K562 (cell line): ENCODE results near the gene ANKRD2. TPM values are rescaled to one million over a fixed set of nuclear protein-coding genes. Genes with fewer than 3 reads are reported as not detected.

Source experiments
- ATF1 ChIP-seq, 2 experiments: fragments of 450-650 bp in 1 of 2; IDR thresholded peaks; 2 replicates each; pipeline ENCODE4 v1.6.1; 2016; ENCODE audit warnings: missing compliant biosample characterization in 1 of 2, missing genetic modification characterization in 1 of 2
- C11orf30 ChIP-seq: fragments of 450-650 bp; IDR thresholded peaks from 2 replicates; pipeline ENCODE4 v1.6.1; 2016; ENCODE audit warnings: low read depth, mild to moderate bottlenecking
- DPF2 ChIP-seq: fragments of 450-650 bp; IDR thresholded peaks from 2 replicates; pipeline ENCODE4 v1.6.1; 2016
- GTF2A2 ChIP-seq: IDR thresholded peaks from 2 replicates; pipeline ENCODE4 v1.6.1; 2016; ENCODE audit warnings: mild to moderate bottlenecking, missing genetic modification characterization, missing compliant biosample characterization
- HDAC1 ChIP-seq, 2 experiments: fragments of 450-650 bp; IDR thresholded peaks; 2 replicates each; pipeline ENCODE4 v1.6.1; 2016 to 2017; ENCODE audit warnings: inconsistent platforms in 1 of 2, mild to moderate bottlenecking in 1 of 2, moderate library complexity in 1 of 2
- HDAC8 ChIP-seq: fragments of 450-650 bp; IDR thresholded peaks from 2 replicates; pipeline ENCODE4 v1.6.1; 2016; ENCODE audit warnings: mild to moderate bottlenecking, missing genetic modification characterization, moderate library complexity, missing compliant biosample characterization
- KAT7 ChIP-seq: sonication (generic); formaldehyde crosslinking; IDR thresholded peaks from 2 replicates; pipeline ENCODE4 v1.8.0; 2022; ENCODE audit warnings: missing genetic modification reagents, mild to moderate bottlenecking, borderline replicate concordance
- MAFF ChIP-seq: IDR thresholded peaks from 2 replicates; pipeline ENCODE4 v1.6.1; 2012; ENCODE audit warnings: low read length, improper control_type of control experiment
- MCM5 ChIP-seq: fragments of 450-650 bp; IDR thresholded peaks from 2 replicates; pipeline ENCODE4 v1.6.1; 2016; ENCODE audit warnings: low read depth
- MED1 ChIP-seq: sonication (generic); formaldehyde crosslinking; IDR thresholded peaks from 2 replicates; pipeline ENCODE4 v1.8.1; 2023; ENCODE audit warnings: missing genetic modification reagents, borderline replicate concordance
- MYBL2 ChIP-seq, 2 experiments: fragments of 450-650 bp in 1 of 2; sonication (generic) in 1 of 2; formaldehyde crosslinking in 1 of 2; IDR thresholded peaks; 2 replicates each; pipeline versions ENCODE4 v1.6.1 to v1.8.1; 2017 to 2022; ENCODE audit warnings: borderline replicate concordance in 1 of 2, inconsistent platforms in 1 of 2, low read depth in 1 of 2, mild to moderate bottlenecking in 1 of 2, missing genetic modification reagents in 1 of 2, moderate library complexity in 1 of 2
- NCOR1 ChIP-seq: fragments of 450-650 bp; IDR thresholded peaks from 2 replicates; pipeline ENCODE4 v1.6.1; 2016; ENCODE audit warnings: mild to moderate bottlenecking, moderate library complexity
- NFIX ChIP-seq: fragments of 250-450 bp; sonication (Bioruptor Pico); IDR thresholded peaks from 2 replicates; pipeline ENCODE4 v1.4.0; 2020; ENCODE audit warnings: low read depth, mild to moderate bottlenecking, moderate library complexity
- RBBP5 ChIP-seq: fragments of 200-600 bp; sonication (generic); IDR thresholded peaks from 2 replicates; pipeline ENCODE4 v1.6.1; 2012; ENCODE audit warnings: borderline replicate concordance, mild to moderate bottlenecking, low read length, control low read depth, inconsistent platforms; ENCODE audit not compliant: insufficient read depth, poor library complexity, severe bottlenecking
- RBFOX2 ChIP-seq: fragments of 200-400 bp; formaldehyde crosslinking; IDR thresholded peaks from 2 replicates; pipeline ENCODE4 v1.6.1; 2017; ENCODE audit warnings: low read depth, mild to moderate bottlenecking, low read length, moderate library complexity
- SPI1 ChIP-seq: IDR thresholded peaks from 2 replicates; pipeline ENCODE4 v1.6.1; 2011; ENCODE audit warnings: low read depth, low read length, control low read depth, borderline replicate concordance
- ZBTB8A ChIP-seq: fragments of 450-650 bp; IDR thresholded peaks from 2 replicates; pipeline ENCODE4 v1.6.1; 2018; ENCODE audit warnings: mild to moderate bottlenecking, moderate library complexity; ENCODE audit not compliant: partially characterized antibody
- ZFPM2 ChIP-seq: fragments of 250-450 bp; sonication (Bioruptor Pico); IDR thresholded peaks from 2 replicates; pipeline ENCODE4 v1.5.1; 2022; ENCODE audit warnings: mild to moderate bottlenecking
- ZNF253 ChIP-seq: fragments of 250-450 bp; sonication (Bioruptor Pico); conservative IDR thresholded peaks from 2 replicates; pipeline ENCODE4 v1.6.1; 2021; ENCODE audit warnings: mild to moderate bottlenecking
- ZNF75A ChIP-seq: fragments of 450-650 bp; formaldehyde crosslinking; IDR thresholded peaks from 2 replicates; pipeline ENCODE4 v1.4.0; 2020; ENCODE audit warnings: mild to moderate bottlenecking
- ZNF778 ChIP-seq: fragments of 450-650 bp; formaldehyde crosslinking; IDR thresholded peaks from 2 replicates; pipeline ENCODE4 v1.4.0; 2020; ENCODE audit warnings: mild to moderate bottlenecking, moderate library complexity
- polyA plus RNA-seq, 8 experiments: library from polyadenylated mRNA; depleted of rRNA in 4 of 8; stranded (reverse) in 5 of 8; unstranded in 3 of 8; fragments of >200 nt; fragmentation: Nextera tagmentation in 2 of 8; fragmentation: Illumina TruSeq in 1 of 8; extraction: Ambion mirVana in 2 of 8; extraction: Trizol in 1 of 8; gene quantifications; 2 replicates each; pipeline versions ENCODE4 v1.2.1 to v1.2.3, GENCODE V29; 2011 to 2014; ENCODE audit warnings: inconsistent platforms in 1 of 8, missing spikeins in 1 of 8
- total RNA-seq, 7 experiments: library from RNA; depleted of rRNA in 6 of 7; stranded (reverse); fragments of >200 nt in 6 of 7; fragmentation: Illumina TruSeq in 2 of 7; extraction: Trizol in 2 of 7; gene quantifications; 2 replicates each; pipeline versions ENCODE4 v1.2.1 to v1.2.3, GENCODE V29; 2011 to 2021; ENCODE audit warnings: low replicate concordance in 1 of 7
- TF ChIP-seq, protein P1 (sequence below): sonication (generic); formaldehyde crosslinking; IDR thresholded peaks from 2 replicates; pipeline ENCODE4 v1.8.1; 2023; ENCODE audit warnings: mild to moderate bottlenecking, missing genetic modification reagents
- TF ChIP-seq, protein P2 (sequence below): conservative IDR thresholded peaks from 2 replicates; pipeline ENCODE4 v1.6.1; 2011; ENCODE audit warnings: low read depth, mild to moderate bottlenecking, low read length; ENCODE audit not compliant: control insufficient read depth
- TF ChIP-seq, protein P3 (sequence below), 2 experiments: fragments of 450-650 bp in 1 of 2; IDR thresholded peaks; 2 replicates each; pipeline ENCODE4 v1.6.1; 2011 to 2017; ENCODE audit warnings: low read depth in 2 of 2, antibody characterized with exemption in 1 of 2, borderline replicate concordance in 1 of 2, low read length in 1 of 2, mild to moderate bottlenecking in 1 of 2, mixed read lengths in 1 of 2; ENCODE audit not compliant: control insufficient read depth in 1 of 2

The ANKRD2 gene
- total and polyA plus RNA-seq, 9 of the 15 experiments (the other 6 are each of a cell fraction or from before 2014, with no cell fraction given): not detected

DNA sequence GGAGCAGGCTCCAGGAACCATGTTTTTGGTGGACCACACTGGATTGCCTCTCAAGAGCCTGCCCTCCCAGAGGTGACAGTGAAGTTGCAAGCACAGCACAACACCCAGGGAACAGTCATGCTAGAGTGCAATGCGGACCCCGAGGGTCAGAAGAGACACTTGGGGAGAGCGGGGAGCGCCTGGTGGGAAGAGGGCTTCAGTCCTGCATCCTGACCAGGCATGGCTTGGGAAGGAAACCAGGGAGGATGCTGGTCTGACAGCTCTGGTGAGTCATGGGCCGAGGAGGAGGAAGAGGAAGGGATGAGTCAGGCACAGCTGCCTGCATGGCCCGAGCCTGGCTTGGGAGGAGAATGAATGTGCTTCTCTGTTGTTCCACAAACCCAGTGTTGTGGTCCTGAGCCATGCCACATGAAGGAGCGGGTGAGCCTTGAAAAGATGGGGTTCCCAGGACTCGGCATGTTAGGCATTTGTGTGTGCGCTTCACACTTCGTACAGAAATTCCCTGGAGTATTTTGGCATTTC is 29.5 kb upstream of the ANKRD2 start (continued):
- TF ChIP-seq HDAC8 (tag) (no peak), DPF2 (peak; percentile 77), ZFPM2 (CRISPR knock-in tag) (no peak), C11orf30 (0 out of 2 replicates have a peak, but pooled peaks have one; percentile 11), ATF1 (CRISPR knock-in tag; IDR thresholded peaks at IDR 0.05) (no peak), ATF1 (tag; IDR thresholded peaks at IDR 0.05) (no peak), GTF2A2 (tag) (no peak), RBBP5 (no peak), MED1 (CRISPR knock-in tag) (no peak), HDAC1 (IDR thresholded peaks at IDR 0.05) (peak in 1 of 2 experiments; percentile 60; a peak in 2 of 4 replicates), SPI1 (peak; percentile 33; the same call in 1 of the 2 replicates), RBFOX2 (no peak), MAFF (no peak), MYBL2 (IDR thresholded peaks at IDR 0.05; ENCODE audit: low read depth) (no peak), MYBL2 (CRISPR knock-in tag; IDR thresholded peaks at IDR 0.05; ENCODE audit: borderline replicate concordance) (no peak), NFIX (CRISPR knock-in tag) (no peak), KAT7 (no peak), ZNF253 (no peak), ZNF75A (no peak), NCOR1 (no peak), ZNF778 (CRISPR knock-in tag) (no peak), ZBTB8A (no peak), MCM5 (no peak)
- TF ChIP-seq, protein P1, sequence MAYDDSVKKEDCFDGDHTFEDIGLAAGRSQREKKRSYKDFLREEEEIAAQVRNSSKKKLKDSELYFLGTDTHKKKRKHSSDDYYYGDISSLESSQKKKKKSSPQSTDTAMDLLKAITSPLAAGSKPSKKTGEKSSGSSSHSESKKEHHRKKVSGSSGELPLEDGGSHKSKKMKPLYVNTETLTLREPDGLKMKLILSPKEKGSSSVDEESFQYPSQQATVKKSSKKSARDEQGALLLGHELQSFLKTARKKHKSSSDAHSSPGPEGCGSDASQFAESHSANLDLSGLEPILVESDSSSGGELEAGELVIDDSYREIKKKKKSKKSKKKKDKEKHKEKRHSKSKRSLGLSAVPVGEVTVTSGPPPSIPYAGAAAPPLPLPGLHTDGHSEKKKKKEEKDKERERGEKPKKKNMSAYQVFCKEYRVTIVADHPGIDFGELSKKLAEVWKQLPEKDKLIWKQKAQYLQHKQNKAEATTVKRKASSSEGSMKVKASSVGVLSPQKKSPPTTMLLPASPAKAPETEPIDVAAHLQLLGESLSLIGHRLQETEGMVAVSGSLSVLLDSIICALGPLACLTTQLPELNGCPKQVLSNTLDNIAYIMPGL (CRISPR knock-in tag): no peak
- TF ChIP-seq, protein P2, sequence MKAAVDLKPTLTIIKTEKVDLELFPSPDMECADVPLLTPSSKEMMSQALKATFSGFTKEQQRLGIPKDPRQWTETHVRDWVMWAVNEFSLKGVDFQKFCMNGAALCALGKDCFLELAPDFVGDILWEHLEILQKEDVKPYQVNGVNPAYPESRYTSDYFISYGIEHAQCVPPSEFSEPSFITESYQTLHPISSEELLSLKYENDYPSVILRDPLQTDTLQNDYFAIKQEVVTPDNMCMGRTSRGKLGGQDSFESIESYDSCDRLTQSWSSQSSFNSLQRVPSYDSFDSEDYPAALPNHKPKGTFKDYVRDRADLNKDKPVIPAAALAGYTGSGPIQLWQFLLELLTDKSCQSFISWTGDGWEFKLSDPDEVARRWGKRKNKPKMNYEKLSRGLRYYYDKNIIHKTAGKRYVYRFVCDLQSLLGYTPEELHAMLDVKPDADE: no peak
- TF ChIP-seq, protein P3, sequence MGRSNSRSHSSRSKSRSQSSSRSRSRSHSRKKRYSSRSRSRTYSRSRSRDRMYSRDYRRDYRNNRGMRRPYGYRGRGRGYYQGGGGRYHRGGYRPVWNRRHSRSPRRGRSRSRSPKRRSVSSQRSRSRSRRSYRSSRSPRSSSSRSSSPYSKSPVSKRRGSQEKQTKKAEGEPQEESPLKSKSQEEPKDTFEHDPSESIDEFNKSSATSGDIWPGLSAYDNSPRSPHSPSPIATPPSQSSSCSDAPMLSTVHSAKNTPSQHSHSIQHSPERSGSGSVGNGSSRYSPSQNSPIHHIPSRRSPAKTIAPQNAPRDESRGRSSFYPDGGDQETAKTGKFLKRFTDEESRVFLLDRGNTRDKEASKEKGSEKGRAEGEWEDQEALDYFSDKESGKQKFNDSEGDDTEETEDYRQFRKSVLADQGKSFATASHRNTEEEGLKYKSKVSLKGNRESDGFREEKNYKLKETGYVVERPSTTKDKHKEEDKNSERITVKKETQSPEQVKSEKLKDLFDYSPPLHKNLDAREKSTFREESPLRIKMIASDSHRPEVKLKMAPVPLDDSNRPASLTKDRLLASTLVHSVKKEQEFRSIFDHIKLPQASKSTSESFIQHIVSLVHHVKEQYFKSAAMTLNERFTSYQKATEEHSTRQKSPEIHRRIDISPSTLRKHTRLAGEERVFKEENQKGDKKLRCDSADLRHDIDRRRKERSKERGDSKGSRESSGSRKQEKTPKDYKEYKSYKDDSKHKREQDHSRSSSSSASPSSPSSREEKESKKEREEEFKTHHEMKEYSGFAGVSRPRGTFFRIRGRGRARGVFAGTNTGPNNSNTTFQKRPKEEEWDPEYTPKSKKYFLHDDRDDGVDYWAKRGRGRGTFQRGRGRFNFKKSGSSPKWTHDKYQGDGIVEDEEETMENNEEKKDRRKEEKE (IDR thresholded peaks at IDR 0.05; ENCODE audit: borderline replicate concordance in 1 of 2, control insufficient read depth in 1 of 2, low read depth in 2 of 2, low read length in 1 of 2): no peak
